A673 (cell line): ENCODE measurements around the gene FRS3.

Experiments
- CTCF ChIP-seq: fragments of 300-800, 200-600 bp; sonication (generic); conservative IDR thresholded peaks from 2 replicates; pipeline ENCODE4 v1.5.1; 2017; ENCODE audit warnings: low read depth, mild to moderate bottlenecking, antibody characterized with exemption, low read length, moderate library complexity, mixed read lengths
- EZH2 ChIP-seq: fragments of 200-600 bp; sonication (generic); IDR thresholded peaks from 2 replicates; pipeline ENCODE4 v1.6.1; 2017; ENCODE audit warnings: borderline replicate concordance, low read depth, mild to moderate bottlenecking, mixed read lengths, antibody characterized with exemption, low read length; ENCODE audit not compliant: poor library complexity, severe bottlenecking

DNA sequence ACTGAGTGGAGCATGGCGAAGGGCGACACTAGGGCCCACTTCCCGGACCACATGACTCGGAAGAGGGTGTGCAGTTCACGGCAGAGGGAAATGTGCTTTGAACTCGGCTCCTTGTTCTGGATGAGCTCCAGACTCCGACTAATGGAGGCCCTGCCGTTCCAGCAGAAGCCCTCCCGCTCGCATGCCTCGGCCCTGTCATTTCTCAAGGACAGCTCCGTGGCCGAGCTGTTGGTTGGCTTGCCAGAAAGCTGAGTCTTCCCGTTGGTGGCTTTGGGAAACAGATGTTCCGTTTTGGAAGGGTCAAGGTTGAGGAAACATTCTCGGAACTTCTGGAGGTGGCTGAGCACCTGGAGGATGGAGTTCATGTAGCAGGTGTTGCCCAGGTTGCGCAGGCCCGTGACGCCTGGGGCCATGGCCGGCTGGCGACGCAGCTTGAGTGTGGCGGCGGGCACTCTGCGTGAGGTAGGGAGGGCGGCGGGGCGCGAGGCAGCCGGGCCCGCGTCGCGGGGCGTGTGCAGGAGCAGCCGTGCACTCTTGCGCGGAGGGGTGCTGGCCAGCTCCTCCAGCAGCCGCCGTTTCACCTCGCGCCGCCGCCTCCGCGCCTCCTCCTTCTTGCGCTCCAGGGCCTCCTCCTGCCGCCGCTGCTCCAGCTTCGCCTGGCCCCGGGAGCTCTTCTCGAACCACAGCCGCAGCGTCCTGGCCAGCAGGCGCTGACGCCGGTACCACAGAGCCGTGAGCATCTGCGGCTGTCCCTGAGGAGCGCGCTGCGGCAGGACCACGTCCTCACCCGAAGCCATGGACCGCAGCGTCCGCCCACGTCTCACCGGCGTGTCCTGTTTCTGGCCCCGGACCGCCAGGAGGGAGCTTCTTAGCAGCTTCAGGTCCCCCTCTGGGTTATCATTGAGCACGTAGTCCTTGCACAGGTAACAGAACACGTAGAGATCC is 26.4 kb upstream of the FRS3 start:
- TF ChIP-seq CTCF (no peak), EZH2 (no peak)
